GM21360 (cell line): Measurements from ENCODE around the gene ATP2A3.

Experiments
- ATAC-seq: cut with Tn5 transposase; IDR thresholded peaks from one replicate; pipeline ENCODE4 v1.9.1; 2021; ENCODE audit warnings: mild to moderate bottlenecking, moderate library complexity; ENCODE audit not compliant: unreplicated experiment

ATP2A3 gene

GRCh38 chr17:3914312-3914670 lies 49.9 kb downstream of the ATP2A3 start:
- ATAC-seq, result peak; percentile 33

- no peak for ATAC-seq
These were observed 50.5 kb downstream of the ATP2A3 start for GRCh38 chr17:3913531-3914311.

- ATAC-seq, result no peak
These were observed 51.4 kb downstream of the ATP2A3 start for GRCh38 chr17:3912827-3913226.

GRCh38 chr17:3911271-3912053 lies 52.8 kb downstream of the ATP2A3 start:
- peak; percentile 71 for ATAC-seq

- ATAC-seq, result no peak
These were observed 53.6 kb downstream of the ATP2A3 start for GRCh38 chr17:3910420-3911270.

GRCh38 chr17:3909257-3909656 lies 55.0 kb downstream of the ATP2A3 start:
- ATAC-seq, result no peak

GRCh38 chr17:3907483-3908216 lies 56.6 kb downstream of the ATP2A3 start:
- ATAC-seq, result no peak

GRCh38 chr17:3906881-3907280 lies 57.4 kb downstream of the ATP2A3 start:
- ATAC-seq, result no peak

- ATAC-seq, result no peak
These were observed 59.2 kb downstream of the ATP2A3 start for GRCh38 chr17:3905017-3905520.

- ATAC-seq, result no peak
These were observed 59.7 kb downstream of the ATP2A3 start for GRCh38 chr17:3904501-3904900.

GRCh38 chr17:3903881-3904290 lies 60.4 kb downstream of the ATP2A3 start:
- ATAC-seq, result no peak

GRCh38 chr17:3903051-3903825 lies 61.0 kb downstream of the ATP2A3 start:
- no peak for ATAC-seq

- no peak for ATAC-seq
These were observed 63.6 kb downstream of the ATP2A3 start for GRCh38 chr17:3900646-3901045.

GRCh38 chr17:3897731-3898130 lies 66.5 kb downstream of the ATP2A3 start:
- no peak for ATAC-seq

- ATAC-seq, result no peak
These were observed 67.3 kb downstream of the ATP2A3 start for GRCh38 chr17:3896968-3897235.

GRCh38 chr17:3896108-3896967 lies 67.9 kb downstream of the ATP2A3 start:
- ATAC-seq, result no peak

- ATAC-seq, result no peak
These were observed 68.9 kb downstream of the ATP2A3 start for GRCh38 chr17:3895354-3895753.

GRCh38 chr17:3894911-3895343 lies 69.3 kb downstream of the ATP2A3 start:
- ATAC-seq, result no peak

- no peak for ATAC-seq
These were observed 70.0 kb downstream of the ATP2A3 start for GRCh38 chr17:3894188-3894587.
